Hepatocyte (in vitro differentiated cells): ENCODE results near the gene PSG5. TPM values are rescaled to one million over a fixed set of nuclear protein-coding genes. Genes with fewer than 3 reads are reported as not detected.
"Not testable (repeated sequence)": the region's sequence is repeated elsewhere in the genome, so short reads cannot be mapped to it uniquely, and the experiment has no call there.

Experiments used
- DNase-seq: peaks from one replicate; pipeline ENCODE4 v3.0.0-alpha.2; 2016; ENCODE audit warnings: low spot score
- H2AFZ ChIP-seq: fragments of 200-600 bp; sonication (generic); 2 replicates; pipeline ENCODE4 v1.6.0; 2016; ENCODE audit warnings: antibody characterized with exemption, mild to moderate bottlenecking
- H3K27ac ChIP-seq: fragments of 200-600 bp; sonication (generic); 2 replicates; pipeline ENCODE4 v1.5.1; 2016; ENCODE audit warnings: mild to moderate bottlenecking
- H3K27me3 ChIP-seq: fragments of 200-600 bp; sonication (generic); 2 replicates; pipeline ENCODE4 v1.6.1; 2016
- H3K36me3 ChIP-seq: fragments of 200-600 bp; sonication (generic); replicated peaks from 2 replicates; pipeline ENCODE4 v1.5.1; 2016; ENCODE audit warnings: low read depth; ENCODE audit not compliant: insufficient read depth
- H3K4me1 ChIP-seq: fragments of 200-600 bp; sonication (generic); 2 replicates; pipeline ENCODE4 v1.5.1; 2016; ENCODE audit warnings: mild to moderate bottlenecking, moderate library complexity; ENCODE audit not compliant: insufficient read depth
- H3K4me2 ChIP-seq: fragments of 200-600 bp; sonication (generic); 2 replicates; pipeline ENCODE4 v1.6.0; 2016
- H3K4me3 ChIP-seq: fragments of 200-600 bp; sonication (generic); 2 replicates; pipeline ENCODE4 v1.5.1; 2016; ENCODE audit warnings: mild to moderate bottlenecking
- H3K79me2 ChIP-seq: fragments of 200-600 bp; sonication (generic); 2 replicates; pipeline ENCODE4 v1.6.0; 2017; ENCODE audit warnings: mild to moderate bottlenecking
- H3K9me2 ChIP-seq: fragments of 200-600 bp; sonication (generic); replicated peaks from 2 replicates; pipeline ENCODE4 v1.6.0; 2017; ENCODE audit warnings: mild to moderate bottlenecking; ENCODE audit not compliant: insufficient read depth
- H3K9me3 ChIP-seq: fragments of 200-600 bp; sonication (generic); 2 replicates; pipeline ENCODE4 v1.5.1; 2016; ENCODE audit warnings: low read depth, mild to moderate bottlenecking
- H4K20me1 ChIP-seq: fragments of 200-600 bp; sonication (generic); 2 replicates; pipeline ENCODE4 v1.6.0; 2016; ENCODE audit warnings: mild to moderate bottlenecking; ENCODE audit not compliant: insufficient read depth, poor library complexity, severe bottlenecking
- CTCF ChIP-seq: fragments of 200-600 bp; sonication (generic); IDR thresholded peaks from 2 replicates; pipeline ENCODE4 v1.5.1; 2016; ENCODE audit warnings: antibody characterized with exemption, mild to moderate bottlenecking; ENCODE audit not compliant: poor library complexity
- EZH2 ChIP-seq: fragments of 200-600 bp; sonication (generic); IDR thresholded peaks from 2 replicates; pipeline ENCODE4 v1.6.1; 2016; ENCODE audit warnings: antibody characterized with exemption, mild to moderate bottlenecking, borderline replicate concordance
- EZH2phosphoT487 ChIP-seq: fragments of 200-600 bp; sonication (generic); IDR thresholded peaks from one replicate; pipeline ENCODE4 v1.6.1; 2018; ENCODE audit warnings: antibody characterized with exemption, mild to moderate bottlenecking, low read depth, moderate library complexity; ENCODE audit not compliant: unreplicated experiment, severe bottlenecking
- WGBS: methylation state at CpG from one replicate; pipeline ENCODE4 v1.1.6; 2016; ENCODE audit warnings: low lambda C conversion rate; ENCODE audit errors: missing lambda C conversion rate; 5-methylcytosine and 5-hydroxymethylcytosine counted together
- polyA plus RNA-seq: library from polyadenylated mRNA; unstranded; fragments of >200 nt; fragmentation: Nextera tagmentation; extraction: Ambion mirVana; gene quantifications from 2 replicates; pipeline ENCODE4 v1.2.1, GENCODE V29; 2016
- total RNA-seq: library from RNA; depleted of rRNA; stranded (reverse); fragments of >200 nt; gene quantifications from 2 replicates; pipeline ENCODE4 v1.2.3, GENCODE V29; 2014

Gene PSG5
- total RNA-seq, result 0.27 and 0.60 TPM in 2 replicates
- polyA plus RNA-seq, result 0.23 TPM in 1 of 2 replicates, not detected in the other

GRCh38 chr19:43186311-43186935, at the start of gene PSG5:
Gene PSG5 (minus strand): TSS chr19:43186536. CDS start chr19:43186405, 131 bp downstream.
- H3K79me2 ChIP-seq, H3K27me3 ChIP-seq, H2AFZ ChIP-seq, H3K4me2 ChIP-seq, H4K20me1 ChIP-seq, H3K4me3 ChIP-seq, H3K9me3 ChIP-seq, DNase-seq, H3K9me2 ChIP-seq, H3K4me1 ChIP-seq, H3K27ac ChIP-seq, H3K36me3 ChIP-seq: not testable (repeated sequence)
- 69% methylated on average over 7 of the region's 7 CpGs for WGBS

- 48% methylated on average over 3 of the region's 3 CpGs for WGBS
These were observed 49.4 kb upstream of the PSG5 start for GRCh38 chr19:43235686-43236085.

GRCh38 chr19:43229315-43229714, 43.0 kb upstream of the PSG5 start:
- Histone ChIP-seq H3K36me3 (no peaks in the 10 kb centered on the region), H3K79me2 (no peaks in the 10 kb centered on the region), H3K9me3 (no peaks in the 10 kb centered on the region), H3K4me3 (no peak overlapping the region), H4K20me1 (no peaks in the 10 kb centered on the region), H3K4me2 (no peak overlapping the region), H2AFZ (no peak overlapping the region), H3K27ac (no peak overlapping the region), H3K27me3 (no peaks in the 10 kb centered on the region), H3K9me2 (no peaks in the 10 kb centered on the region), H3K4me1 (no peaks in the 10 kb centered on the region)
- DNase-seq, result no peak
- TF ChIP-seq CTCF (no peak), EZH2 (no peak), EZH2phosphoT487 (no peak)
- WGBS, result 74% methylated on average over 2 of the region's 2 CpGs

More at GRCh38 chr19:43235686-43236085, 49.4 kb upstream of the PSG5 start:
- H3K36me3 ChIP-seq, DNase-seq, H3K27ac ChIP-seq, H3K79me2 ChIP-seq, H4K20me1 ChIP-seq, H3K9me3 ChIP-seq, H3K4me2 ChIP-seq, H2AFZ ChIP-seq, H3K27me3 ChIP-seq, H3K4me3 ChIP-seq, H3K9me2 ChIP-seq, H3K4me1 ChIP-seq: not testable (repeated sequence)

GRCh38 chr19:43228730-43229129, 42.4 kb upstream of the PSG5 start:
- not testable (repeated sequence) for H3K4me1 ChIP-seq, H3K4me2 ChIP-seq, H3K27me3 ChIP-seq, H3K9me2 ChIP-seq, H3K9me3 ChIP-seq, H4K20me1 ChIP-seq, H2AFZ ChIP-seq, DNase-seq, H3K27ac ChIP-seq, H3K4me3 ChIP-seq, H3K36me3 ChIP-seq, H3K79me2 ChIP-seq
- 50% methylated on average over 2 of the region's 2 CpGs for WGBS

- H4K20me1 ChIP-seq, H3K4me1 ChIP-seq, H3K36me3 ChIP-seq, H3K9me2 ChIP-seq, H3K4me2 ChIP-seq, H3K27ac ChIP-seq, H3K79me2 ChIP-seq, H3K4me3 ChIP-seq, H3K27me3 ChIP-seq, H2AFZ ChIP-seq, DNase-seq, H3K9me3 ChIP-seq: not testable (repeated sequence)
- WGBS, result 50% methylated on average over 1 of the region's 1 CpG
These were observed 40.6 kb upstream of the PSG5 start for GRCh38 chr19:43226986-43227385.
